GM18526 (cell line): ENCODE measurements around the gene RNF10.

Experiments
- POLR2A ChIP-seq: IDR thresholded peaks from 3 replicates; pipeline ENCODE4 v1.6.1; 2011; ENCODE audit not compliant: insufficient read length; ENCODE audit errors: extremely low read depth

Gene RNF10

GRCh38 chr12:120534203-120534702 is at the start of gene RNF10:
TSS of gene RNF10 (plus strand) at chr12:120534356. CDS start at chr12:120534812, 456 bp downstream.
- peak; percentile 97 for TF ChIP-seq POLR2A

GRCh38 chr12:120485961-120486881 is 47.9 kb upstream of the RNF10 start:
- no peak for TF ChIP-seq POLR2A

DNA sequence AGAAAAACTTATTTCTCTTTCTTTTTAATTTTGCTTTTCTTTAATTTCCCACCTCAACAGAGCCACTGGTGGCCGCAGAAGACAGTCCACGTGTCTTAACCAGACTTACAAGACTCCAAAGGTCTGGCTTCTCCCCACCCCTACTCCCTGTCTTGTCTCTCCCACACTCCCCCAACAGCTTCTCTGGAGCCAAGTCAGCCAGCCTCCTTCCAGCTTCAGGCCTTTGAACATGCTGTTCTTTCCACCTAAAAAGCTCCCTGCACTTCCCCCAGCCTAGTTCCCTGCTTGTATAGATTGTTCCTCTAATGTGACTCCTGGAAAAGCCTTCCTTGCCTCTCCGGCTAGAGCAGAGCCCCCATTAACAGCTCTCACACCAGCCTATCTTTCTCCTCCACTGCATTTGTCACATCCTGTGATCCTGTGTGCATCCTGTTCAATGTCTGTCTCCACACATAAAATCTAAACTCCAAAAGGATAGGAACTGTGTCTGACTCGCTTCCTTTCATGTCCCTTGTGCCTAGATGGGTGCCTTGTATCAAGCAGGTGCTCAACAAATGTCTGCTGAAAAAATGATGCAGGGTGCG is 46.0 kb upstream of the RNF10 start:
- TF ChIP-seq POLR2A, result no peak

GRCh38 chr12:120489018-120489417 is 45.1 kb upstream of the RNF10 start:
- no peak for TF ChIP-seq POLR2A

- no peak for TF ChIP-seq POLR2A
Measured at GRCh38 chr12:120490325-120490724, 43.8 kb upstream of the RNF10 start.

- TF ChIP-seq POLR2A, result no peak
Measured at GRCh38 chr12:120490833-120491512, 43.2 kb upstream of the RNF10 start.

- no peak for TF ChIP-seq POLR2A
Measured at GRCh38 chr12:120495186-120495730, 38.9 kb upstream of the RNF10 start.

- peak; percentile 98 for TF ChIP-seq POLR2A
Measured at GRCh38 chr12:120495731-120496412, 38.3 kb upstream of the RNF10 start, which contains the start of gene DYNLL1. TSS of gene DYNLL1 (plus strand) at chr12:120496113. CDS start at chr12:120496422, 309 bp downstream.

- TF ChIP-seq POLR2A, result no peak
Measured at GRCh38 chr12:120496413-120497340, 37.5 kb upstream of the RNF10 start.

GRCh38 chr12:120497524-120498150 is 36.5 kb upstream of the RNF10 start:
- no peak for TF ChIP-seq POLR2A

GRCh38 chr12:120498870-120499515 is 35.2 kb upstream of the RNF10 start:
- TF ChIP-seq POLR2A, result no peak

DNA sequence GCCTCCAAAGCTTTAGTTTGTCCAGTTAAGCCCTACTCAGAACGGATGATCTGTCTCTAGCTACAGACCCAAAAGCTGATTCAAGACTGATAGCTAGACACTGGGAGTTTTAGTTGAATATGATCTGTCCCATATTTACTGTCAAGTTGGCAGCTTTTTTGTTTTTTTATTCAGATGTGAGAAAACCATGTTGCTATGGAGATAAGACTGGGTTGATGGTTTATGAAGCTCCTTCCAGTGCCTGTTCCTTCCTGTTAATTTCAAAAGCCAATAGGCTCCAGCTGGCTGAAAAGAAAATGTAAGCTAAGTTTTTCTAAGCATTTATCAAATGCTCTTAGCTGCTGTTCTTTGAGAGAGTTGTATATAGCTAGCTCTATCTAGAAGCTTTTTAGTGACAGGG is 33.6 kb upstream of the RNF10 start:
- TF ChIP-seq POLR2A, result no peak

GRCh38 chr12:120504587-120504986 is 29.6 kb upstream of the RNF10 start:
- no peak for TF ChIP-seq POLR2A
